ENCODE measurements around the gene KCNG2.

KCNG2 gene

DNA sequence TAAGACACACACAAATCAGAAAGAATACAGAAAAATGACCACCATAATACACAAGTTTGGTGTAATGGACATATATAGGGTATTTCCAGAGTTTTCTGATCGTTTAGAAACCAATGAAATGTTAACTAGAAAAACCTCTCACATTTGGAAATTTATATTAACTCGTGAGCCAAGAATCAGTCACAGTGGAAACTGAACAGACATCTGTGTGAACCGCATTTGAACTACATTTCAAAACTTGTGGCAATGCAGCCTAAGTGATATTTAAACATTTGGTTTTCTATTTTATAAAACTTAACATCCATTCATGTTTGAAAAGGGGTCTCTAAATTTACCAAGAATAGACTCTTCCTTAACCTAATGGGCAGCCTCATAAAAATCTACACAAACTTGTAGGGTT is 29.0 kb upstream of the KCNG2 start:
- no peak overlapping the region for H3K4me3 ChIP-seq (ENCODE audit: low read depth, low read length)

DNA sequence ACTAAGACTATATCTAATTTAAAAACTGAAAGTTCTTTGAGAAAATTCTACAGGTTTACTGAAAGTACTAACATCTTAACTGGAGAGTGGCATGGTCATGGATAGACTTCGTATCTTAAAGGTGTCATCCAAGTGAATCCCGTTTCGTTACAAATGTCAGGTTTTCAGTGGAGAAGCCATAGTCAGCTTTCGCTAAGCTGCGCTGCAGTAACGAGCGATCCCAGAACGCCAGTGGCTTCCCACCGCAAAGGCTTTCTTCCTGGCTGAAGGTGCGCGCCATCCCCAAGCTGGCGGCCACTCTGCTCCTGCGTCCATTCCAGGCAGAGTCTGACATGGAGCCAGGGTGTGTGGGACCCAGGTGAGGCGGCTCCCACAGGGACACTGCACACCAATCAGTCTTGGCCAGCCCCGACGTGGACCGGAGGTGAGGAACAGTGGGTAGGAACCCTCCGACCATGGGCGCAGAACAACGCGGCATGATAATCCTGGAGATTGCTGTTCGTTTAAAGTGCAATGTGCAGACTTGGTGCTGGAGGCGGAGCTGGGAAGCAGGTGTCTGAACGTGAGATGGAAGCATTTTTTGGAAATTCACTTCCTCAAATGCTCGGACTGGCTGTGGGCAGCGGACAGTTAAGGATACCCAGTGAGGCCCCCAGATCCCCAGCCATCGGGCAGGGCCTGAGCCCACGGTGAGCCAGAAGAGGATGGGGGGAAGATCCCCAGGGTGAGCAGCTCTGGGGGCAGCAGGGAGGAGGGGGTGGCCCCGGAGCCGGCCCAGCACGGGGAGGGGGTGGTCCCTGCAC is 27.8 kb upstream of the KCNG2 start:
- no peak overlapping the region for H3K4me3 ChIP-seq (ENCODE audit: low read depth, low read length)

DNA sequence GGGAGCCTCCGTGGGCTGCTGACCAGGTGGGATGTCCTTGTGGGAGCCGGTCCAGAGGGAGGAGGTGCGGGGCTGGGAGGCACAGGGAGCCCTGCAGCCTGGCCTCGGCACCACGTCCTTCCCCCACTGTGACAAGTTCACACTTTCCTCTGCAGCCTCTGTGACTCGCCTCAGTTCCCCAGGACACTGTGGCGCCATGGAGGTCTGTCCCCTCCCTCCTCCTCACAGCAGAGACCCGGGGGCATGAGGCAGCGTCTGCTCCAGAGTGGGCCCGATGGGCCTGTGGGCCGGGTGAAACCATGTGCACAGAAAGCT is 27.3 kb upstream of the KCNG2 start:
- no peak overlapping the region for H3K4me3 ChIP-seq (ENCODE audit: low read depth, low read length)

GRCh38 chr18:79770826-79771225 is 26.9 kb upstream of the KCNG2 start:
- no peak overlapping the region for H3K4me3 ChIP-seq (ENCODE audit: low read depth, low read length)

GRCh38 chr18:79771446-79772107 is 26.2 kb upstream of the KCNG2 start:
- no peak overlapping the region for H3K4me3 ChIP-seq (ENCODE audit: low read depth, low read length)

- no peak overlapping the region for H3K4me3 ChIP-seq (ENCODE audit: low read depth, low read length)
Measured at GRCh38 chr18:79772108-79772864, 25.5 kb upstream of the KCNG2 start.

DNA sequence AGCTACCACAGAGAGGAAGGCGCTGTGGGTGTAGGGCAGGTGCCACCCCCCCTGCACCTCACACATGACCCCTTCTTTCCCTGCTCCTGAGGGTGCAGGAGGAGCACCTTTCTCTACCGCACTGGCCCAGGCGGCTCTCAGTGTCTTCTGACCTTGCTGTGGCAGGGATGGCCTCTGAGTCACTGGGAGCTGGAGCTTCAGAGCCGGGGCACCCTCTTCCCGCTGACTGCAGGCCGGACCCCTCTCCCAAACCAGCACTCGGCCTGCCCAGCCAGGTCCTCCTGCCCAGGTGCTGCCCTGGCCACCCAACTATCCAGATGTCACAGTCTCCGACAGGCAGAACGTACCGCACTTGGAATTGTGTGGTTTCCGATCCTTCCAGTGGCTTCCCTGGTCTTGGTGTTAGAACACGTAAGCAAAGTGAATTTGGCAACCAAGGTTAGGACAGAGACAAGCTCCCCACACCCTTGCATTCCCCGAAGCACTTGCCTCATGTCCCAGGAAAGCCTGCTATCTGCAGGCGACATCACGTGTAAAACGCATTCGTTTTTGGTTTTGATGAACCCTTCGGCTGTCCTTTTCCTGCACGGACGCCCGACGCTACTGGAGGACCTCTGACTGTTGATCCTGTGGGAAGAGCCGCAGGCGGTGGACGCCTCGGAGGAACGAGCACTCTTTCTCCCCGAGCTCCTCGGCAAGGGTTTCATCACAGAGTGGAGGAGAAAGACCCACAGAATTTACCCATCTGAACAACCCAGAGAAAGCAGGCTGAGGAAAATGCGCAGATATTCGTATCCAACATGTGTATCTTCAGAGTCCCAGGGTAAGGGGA is 24.7 kb upstream of the KCNG2 start:
- H3K4me3 ChIP-seq (ENCODE audit: low read depth, low read length): no peak overlapping the region

- no peak overlapping the region for H3K4me3 ChIP-seq (ENCODE audit: low read depth, low read length)
Measured at GRCh38 chr18:79774111-79774510, 23.6 kb upstream of the KCNG2 start.

GRCh38 chr18:79775441-79776221 is 22.1 kb upstream of the KCNG2 start:
- no peak overlapping the region for H3K4me3 ChIP-seq (ENCODE audit: low read depth, low read length)

GRCh38 chr18:79776674-79777073 is 21.1 kb upstream of the KCNG2 start:
- H3K4me3 ChIP-seq (ENCODE audit: low read depth, low read length): no peak overlapping the region

GRCh38 chr18:79778291-79778791 is 19.4 kb upstream of the KCNG2 start:
- H3K4me3 ChIP-seq (ENCODE audit: low read depth, low read length): no peak overlapping the region

DNA sequence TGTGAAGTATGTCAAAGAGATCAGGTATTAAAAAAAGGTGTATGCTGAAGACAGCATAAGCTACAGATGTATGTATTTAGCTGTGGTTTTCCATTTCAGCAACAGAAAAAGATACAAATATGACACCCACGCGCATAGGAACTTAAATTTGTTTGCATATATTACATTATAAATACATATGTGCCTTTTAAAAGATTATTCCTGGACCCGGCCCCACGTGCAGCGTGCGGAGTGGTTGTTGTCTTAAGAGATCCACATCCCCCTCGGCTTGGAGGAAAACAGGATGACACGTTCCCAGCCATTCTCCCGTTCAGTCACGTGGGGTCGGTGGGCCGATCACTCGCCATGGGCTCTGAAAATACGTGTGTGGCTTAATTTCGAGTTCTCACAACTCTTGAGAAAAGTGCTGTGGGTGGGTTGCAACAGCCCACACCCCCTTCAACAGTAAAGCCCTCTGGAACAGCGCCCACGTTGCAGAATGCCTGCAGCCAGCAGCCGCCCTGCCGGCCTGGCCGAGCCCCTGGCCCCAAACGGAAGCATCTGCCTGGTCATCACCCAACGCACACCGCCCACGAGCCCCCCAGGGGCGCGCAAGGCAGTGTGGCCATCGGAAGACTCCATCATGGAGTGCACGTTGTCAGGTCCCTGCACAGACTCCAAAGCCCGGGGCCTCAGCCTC is 18.6 kb upstream of the KCNG2 start:
- H3K4me3 ChIP-seq (ENCODE audit: low read depth, low read length): no peak overlapping the region

- H3K4me3 ChIP-seq (ENCODE audit: low read depth, low read length): no peak overlapping the region
Measured at GRCh38 chr18:79779700-79780190, 18.0 kb upstream of the KCNG2 start.

DNA sequence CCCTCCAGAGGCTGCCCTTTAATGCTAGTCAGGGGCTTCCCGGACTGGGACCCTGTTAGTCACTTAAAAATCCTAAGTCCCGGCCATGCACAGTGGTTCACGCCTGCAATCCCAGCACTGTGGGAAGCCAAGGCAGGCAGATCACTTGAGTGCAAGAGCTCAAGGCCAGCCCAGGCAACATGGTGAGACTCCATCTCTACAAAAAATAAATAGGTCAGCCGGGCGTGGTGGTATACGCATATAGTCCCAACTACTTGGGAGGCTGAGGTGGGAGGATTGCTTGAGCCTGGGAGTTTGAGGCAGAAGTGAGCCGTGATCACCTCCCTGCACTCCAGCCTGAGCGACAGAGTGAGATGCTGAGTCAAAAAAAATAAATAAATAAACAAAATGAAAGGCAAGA is 17.2 kb upstream of the KCNG2 start:
- H3K4me3 ChIP-seq (ENCODE audit: low read depth, low read length): no peak overlapping the region

DNA sequence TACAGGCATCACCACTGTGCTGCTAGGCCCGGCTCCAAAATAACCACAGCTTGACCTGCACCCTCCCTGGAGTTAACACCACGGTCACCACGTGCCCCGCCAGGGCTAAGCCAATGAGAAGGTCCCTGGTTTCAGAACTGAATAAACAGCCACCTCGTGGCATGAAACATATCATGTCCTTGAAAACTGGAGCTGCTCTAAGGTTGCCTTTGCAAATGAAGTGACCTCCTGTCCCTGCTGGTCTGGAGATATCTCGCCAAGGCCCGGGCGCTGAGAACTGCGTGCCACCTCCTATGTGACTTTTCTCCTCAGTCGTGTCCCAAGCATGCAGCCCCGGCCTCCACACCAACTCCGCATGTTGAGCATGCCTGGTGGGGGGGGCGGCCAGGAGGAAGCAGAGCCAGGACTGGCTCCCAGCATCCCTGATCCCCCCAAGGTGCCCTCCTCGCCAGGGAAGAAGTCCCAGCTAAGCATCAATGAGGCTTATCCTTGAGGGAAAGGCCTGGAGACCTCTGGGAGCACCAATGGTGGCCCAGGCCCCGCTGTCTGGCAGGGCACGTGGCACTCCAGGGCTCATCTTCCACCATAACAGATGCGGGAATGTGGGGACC is 16.3 kb upstream of the KCNG2 start:
- H3K4me3 ChIP-seq (ENCODE audit: low read depth, low read length): no peak overlapping the region

- H3K4me3 ChIP-seq (ENCODE audit: low read depth, low read length): no peak overlapping the region
Measured at GRCh38 chr18:79782566-79783308, 15.0 kb upstream of the KCNG2 start.

- H3K4me3 ChIP-seq (ENCODE audit: low read depth, low read length): no peak overlapping the region
Measured at GRCh38 chr18:79784071-79784913, 13.4 kb upstream of the KCNG2 start.
